B cell (primary cell): ENCODE results near the gene SNTG2.

Source experiments
- EZH2 ChIP-seq: IDR thresholded peaks from 2 replicates; pipeline ENCODE4 v1.6.1; 2012; ENCODE audit warnings: borderline replicate concordance, low read depth, mild to moderate bottlenecking, moderate library complexity, low read length; ENCODE audit not compliant: insufficient read depth, poor library complexity, severe bottlenecking
- TF ChIP-seq, protein P1 (sequence below): fragments of 200-600 bp; IDR thresholded peaks from one replicate; pipeline ENCODE4 v1.8.0; 2022; ENCODE audit warnings: antibody characterized with exemption, mild to moderate bottlenecking

GRCh38 chr2:1231466-1232063 is 280.9 kb downstream of the SNTG2 start:
- TF ChIP-seq, protein P1, sequence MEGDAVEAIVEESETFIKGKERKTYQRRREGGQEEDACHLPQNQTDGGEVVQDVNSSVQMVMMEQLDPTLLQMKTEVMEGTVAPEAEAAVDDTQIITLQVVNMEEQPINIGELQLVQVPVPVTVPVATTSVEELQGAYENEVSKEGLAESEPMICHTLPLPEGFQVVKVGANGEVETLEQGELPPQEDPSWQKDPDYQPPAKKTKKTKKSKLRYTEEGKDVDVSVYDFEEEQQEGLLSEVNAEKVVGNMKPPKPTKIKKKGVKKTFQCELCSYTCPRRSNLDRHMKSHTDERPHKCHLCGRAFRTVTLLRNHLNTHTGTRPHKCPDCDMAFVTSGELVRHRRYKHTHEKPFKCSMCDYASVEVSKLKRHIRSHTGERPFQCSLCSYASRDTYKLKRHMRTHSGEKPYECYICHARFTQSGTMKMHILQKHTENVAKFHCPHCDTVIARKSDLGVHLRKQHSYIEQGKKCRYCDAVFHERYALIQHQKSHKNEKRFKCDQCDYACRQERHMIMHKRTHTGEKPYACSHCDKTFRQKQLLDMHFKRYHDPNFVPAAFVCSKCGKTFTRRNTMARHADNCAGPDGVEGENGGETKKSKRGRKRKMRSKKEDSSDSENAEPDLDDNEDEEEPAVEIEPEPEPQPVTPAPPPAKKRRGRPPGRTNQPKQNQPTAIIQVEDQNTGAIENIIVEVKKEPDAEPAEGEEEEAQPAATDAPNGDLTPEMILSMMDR, result no peak
- TF ChIP-seq EZH2, result no peak
